OCI-LY1 (cell line): Measurements from ENCODE around the gene SEC14L3.

Experiments used
- EZH2 ChIP-seq: fragments of 200-600 bp; sonication (generic), shearing (Covaris generic); IDR thresholded peaks from 2 replicates; pipeline ENCODE4 v1.8.0; 2017; ENCODE audit warnings: borderline replicate concordance, mixed run types, mild to moderate bottlenecking, antibody characterized with exemption, low read length, moderate library complexity, mixed read lengths
- TF ChIP-seq, protein P1 (sequence below): fragments of 200-600 bp; sonication (generic), shearing (Covaris generic); IDR thresholded peaks from 2 replicates; pipeline ENCODE4 v1.5.1; 2017; ENCODE audit warnings: mild to moderate bottlenecking, antibody characterized with exemption, low read length, moderate library complexity, mixed read lengths

GRCh38 chr22:30411780-30412179 lies 60.0 kb downstream of the SEC14L3 start:
- TF ChIP-seq, protein P1, sequence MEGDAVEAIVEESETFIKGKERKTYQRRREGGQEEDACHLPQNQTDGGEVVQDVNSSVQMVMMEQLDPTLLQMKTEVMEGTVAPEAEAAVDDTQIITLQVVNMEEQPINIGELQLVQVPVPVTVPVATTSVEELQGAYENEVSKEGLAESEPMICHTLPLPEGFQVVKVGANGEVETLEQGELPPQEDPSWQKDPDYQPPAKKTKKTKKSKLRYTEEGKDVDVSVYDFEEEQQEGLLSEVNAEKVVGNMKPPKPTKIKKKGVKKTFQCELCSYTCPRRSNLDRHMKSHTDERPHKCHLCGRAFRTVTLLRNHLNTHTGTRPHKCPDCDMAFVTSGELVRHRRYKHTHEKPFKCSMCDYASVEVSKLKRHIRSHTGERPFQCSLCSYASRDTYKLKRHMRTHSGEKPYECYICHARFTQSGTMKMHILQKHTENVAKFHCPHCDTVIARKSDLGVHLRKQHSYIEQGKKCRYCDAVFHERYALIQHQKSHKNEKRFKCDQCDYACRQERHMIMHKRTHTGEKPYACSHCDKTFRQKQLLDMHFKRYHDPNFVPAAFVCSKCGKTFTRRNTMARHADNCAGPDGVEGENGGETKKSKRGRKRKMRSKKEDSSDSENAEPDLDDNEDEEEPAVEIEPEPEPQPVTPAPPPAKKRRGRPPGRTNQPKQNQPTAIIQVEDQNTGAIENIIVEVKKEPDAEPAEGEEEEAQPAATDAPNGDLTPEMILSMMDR, result no peak
- no peak for TF ChIP-seq EZH2
